Measurements from ENCODE around the gene KLF6.

Gene KLF6

DNA sequence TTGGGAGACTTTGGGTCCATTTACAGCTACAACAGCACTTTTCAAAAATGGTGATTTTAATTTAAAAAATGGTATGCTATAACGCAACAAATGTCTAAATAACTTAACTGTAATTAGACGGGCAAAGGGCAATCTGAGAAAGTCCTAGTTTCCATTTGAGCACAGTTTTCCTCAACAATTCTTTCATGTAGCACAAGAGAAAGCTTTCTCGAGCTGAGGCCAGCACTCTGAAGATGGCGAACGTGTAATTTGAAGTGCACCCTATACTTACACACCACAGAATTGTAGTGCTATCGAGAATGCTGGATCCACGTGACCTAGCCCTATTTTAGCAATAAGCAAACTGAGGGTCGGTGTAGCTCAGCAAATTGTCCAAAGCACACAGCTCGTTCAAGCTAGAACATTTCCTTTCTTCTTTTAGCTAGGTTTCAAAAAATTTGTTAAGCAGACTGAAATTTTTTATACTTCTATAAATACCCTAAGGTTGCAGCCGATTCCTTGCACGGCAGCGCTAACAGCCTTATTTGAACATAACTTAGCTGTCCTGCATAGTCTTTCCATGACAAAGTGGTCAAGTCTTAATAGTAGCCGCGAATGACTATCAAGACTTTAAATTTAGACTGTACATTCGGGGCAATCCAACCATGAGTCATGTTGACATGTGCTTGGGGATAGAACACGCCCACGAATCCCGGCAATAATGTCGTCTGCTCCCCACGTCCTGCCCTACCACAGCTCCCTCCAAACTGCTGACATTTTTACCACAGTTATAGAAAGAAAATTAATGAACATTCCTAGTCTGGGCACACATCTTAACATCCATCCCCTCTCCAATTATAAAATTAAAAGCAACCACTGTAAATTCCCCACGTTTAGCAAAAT, 10.0 kb downstream of the KLF6 start:
- DNase-seq (ENCODE audit: low spot score) = no peak

DNA sequence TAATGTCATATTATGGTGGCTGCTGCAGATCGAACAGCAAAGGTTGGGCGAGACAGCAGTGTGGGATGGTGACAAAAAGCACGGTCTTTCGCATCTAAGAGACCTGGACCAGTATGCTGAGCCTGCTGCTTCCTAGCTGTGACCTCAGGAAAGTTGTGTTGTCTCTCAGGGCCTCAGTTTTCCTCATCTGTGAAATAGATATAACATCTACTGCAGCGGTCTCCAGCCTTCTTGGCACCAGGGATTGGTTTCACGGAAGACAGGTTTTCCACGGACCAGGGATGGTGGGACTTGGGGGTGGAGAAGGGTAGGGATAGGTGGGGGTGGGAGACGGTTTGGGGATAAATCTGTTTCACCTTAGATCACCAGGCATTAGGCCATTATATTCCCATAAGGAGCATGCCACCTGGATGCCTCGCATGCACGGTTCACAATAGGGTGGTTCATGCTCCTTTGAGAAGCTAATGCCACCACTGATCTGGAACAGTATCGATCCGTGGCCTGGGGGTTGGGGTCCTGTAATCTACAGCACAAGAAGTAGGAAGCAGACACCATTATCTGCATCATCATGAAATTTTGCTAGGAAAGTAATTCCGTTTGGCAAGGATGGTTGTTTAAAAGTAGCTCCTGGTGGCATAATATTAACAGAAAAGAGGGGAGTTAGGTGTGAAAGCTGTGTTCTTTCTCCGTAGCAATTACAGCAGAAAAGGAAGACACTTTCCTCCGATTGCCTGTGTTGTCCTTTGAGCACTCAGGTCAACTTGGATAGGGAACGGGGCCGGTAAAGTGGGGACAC, 10.8 kb downstream of the KLF6 start:
- DNase-seq (ENCODE audit: low spot score) = no peak

DNA sequence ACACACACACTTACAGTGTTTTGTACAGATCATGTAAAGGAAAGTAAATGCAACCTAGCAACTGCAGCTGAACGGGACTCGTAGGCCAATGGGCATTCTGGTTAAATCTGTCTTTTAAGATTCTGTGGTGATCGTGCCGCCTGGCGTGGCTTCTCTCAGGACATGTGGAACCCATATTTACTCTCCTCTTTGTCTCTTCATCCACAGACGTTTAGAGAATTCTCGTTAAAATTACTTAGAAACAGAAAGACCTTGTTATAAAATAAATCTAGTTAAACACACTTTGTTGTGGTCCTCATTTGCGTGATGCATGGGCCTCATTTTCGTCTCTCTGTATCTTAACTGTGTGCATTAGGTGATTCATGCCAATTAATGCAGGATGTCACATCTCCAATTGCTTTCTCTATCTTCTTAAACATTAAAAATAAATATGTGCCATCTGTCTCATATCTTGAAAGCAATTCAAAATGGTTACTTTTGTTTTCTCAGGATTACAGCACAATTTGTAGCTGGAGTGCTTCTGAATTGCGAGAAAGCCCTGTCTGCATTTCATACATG, 11.5 kb downstream of the KLF6 start:
- DNase-seq (ENCODE audit: low spot score) = no peak

DNA sequence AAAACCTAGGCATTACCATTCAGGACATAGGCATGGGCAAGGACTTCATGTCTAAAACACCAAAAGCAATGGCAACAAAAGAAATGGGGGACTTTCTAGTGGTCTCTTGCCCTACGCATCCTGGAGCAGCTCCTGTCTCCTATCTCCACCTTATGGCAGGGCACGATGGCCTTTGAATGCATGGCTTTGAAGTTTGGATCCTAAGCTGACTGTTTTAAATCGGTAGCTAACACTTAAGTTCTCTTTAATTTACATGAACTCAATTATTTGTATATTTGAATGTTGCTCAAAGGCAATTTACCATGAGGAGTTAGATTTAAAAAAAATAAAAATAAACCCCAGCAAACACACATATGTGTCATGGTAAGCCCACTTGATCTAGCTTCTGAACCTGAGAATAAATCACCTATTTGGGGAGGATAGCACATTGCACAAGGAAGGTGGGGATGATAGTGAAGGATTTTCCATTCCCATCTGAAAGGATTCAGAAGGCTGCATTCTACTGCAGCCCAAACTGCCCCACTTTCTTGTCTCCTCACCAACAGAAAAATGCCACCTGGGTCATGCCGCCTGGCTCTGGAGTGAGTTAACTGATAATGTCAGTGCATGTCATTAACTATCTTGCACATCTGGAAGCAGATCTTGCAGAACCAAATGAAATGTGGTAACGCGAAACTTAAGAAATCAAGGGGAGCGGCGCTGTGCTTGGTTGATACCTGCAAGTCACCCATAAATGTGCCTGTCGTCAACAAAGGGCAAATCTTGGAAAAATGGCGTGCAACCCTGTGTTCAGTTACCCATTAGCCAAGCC, 12.4 kb downstream of the KLF6 start:
- no peak for DNase-seq (ENCODE audit: low spot score)

DNA sequence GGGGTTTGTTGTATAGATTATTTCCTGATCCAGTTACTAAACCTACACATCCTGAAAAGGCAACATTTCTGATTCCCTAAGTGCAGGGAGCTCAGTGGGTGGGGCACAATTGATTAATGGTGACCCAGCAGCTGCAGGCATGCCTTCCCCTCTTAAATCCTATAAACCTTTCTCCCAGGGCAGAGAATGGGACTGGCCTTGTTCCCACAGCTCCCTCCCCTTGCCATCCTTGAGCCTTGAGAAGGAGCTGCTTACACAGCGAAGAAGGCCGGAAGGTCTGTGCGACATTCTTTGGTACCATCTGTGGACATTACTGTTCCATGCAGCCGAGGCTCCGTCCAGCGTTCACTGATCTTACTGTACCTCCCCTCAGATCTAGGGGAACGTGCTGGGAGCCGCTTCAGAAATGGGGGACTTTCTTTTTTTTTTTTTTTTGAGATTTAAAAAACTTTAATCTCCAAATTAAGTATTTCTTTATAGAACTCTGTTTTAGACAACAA, 14.3 kb downstream of the KLF6 start:
- no peak for DNase-seq (ENCODE audit: low spot score)

DNA sequence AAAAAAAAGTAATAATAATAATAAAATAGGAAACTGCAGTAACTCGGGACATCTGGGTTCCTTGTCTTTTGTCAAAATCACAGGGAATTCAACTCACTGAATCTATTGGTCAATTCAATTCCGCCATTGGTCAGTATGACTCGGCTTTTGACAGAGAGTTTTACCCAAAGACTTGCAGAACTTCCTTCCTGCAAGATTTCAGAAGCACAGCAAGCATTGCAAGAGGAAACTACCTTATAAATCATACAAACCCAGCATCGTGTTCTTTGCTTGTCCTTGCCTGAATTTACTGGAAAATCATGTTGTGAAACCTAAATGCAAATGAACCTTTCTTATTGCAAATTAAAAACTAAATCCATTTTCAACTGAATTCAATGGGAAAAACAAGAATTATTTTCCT, 15.5 kb downstream of the KLF6 start:
- DNase-seq (ENCODE audit: low spot score) = no peak

DNA sequence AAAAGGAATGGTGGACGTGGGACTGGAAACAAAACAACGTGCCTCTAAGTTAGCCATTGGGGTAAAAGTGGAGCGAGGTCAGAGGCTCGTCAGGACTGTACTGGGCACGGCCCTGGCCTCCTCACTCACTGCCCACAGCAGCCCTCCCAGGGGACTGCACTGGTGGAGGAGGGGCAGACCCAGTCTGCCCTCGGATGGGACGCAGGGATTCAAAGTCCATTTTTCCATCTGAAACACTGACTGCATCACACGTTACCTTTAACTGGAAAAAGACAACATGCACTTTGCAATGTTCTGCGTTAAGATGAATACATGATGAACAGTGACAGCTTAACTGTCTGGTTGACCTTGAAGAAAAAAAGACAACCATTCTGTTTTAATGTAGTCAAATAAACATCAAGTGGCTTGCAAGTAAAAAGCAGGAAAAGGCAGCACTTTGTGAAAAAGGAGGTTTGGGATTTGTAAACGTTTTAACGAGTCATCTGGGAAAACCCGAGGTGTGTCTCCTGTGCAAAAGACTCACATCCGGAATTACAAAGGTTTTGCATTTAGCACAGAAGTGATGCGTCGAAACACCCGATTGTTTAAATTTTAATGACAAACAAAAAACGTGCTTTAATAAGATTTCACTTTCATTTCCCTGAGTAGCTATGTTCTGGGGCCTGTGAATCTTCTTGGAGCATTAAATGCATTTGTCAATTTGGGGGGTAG, 18.8 kb downstream of the KLF6 start:
- no peak for DNase-seq (ENCODE audit: low spot score)

DNA sequence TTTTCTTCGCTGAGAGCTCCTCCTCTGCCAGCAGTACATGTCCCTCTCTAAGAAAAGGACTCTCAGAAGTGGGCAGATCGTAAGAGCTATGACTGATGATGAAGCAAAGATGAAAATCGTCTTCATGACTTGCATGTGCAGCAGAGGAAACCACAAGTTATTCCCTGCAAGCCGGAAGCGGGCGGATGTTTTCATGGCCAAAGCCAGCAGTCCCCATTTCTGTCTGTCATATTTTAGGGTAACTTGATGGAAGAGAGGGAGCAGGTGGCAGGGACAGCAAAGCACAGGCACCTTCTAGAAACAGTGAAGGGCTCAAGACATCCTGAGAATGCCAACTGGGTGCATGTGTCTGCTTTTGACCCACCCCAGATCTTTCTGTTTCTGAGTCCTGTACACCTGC, 19.9 kb downstream of the KLF6 start:
- DNase-seq (ENCODE audit: low spot score) = peak; percentile 18

DNA sequence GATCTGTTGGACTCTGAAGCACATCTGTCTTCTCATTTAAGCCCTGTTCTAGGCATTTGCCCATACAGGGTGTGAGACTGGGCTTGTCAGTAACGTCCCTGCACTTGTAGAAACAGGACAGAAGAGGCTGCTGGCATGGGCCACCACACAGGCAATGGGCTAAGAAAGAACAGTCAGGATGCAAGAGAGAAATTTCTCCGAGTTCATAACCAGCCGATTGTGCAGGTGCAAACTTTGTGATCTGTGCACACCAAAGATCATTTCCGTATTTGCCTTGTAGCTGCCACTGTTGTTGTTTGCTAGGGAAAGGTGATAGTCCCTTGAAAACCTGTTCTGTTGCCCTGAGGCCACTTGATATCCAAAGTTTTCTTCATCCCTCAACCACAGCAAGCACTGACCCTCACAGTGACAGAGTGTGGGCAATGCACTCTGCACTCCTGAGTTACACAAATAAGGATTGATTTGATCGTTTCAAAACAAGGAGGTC, 20.3 kb downstream of the KLF6 start:
- no peak for DNase-seq (ENCODE audit: low spot score)

DNA sequence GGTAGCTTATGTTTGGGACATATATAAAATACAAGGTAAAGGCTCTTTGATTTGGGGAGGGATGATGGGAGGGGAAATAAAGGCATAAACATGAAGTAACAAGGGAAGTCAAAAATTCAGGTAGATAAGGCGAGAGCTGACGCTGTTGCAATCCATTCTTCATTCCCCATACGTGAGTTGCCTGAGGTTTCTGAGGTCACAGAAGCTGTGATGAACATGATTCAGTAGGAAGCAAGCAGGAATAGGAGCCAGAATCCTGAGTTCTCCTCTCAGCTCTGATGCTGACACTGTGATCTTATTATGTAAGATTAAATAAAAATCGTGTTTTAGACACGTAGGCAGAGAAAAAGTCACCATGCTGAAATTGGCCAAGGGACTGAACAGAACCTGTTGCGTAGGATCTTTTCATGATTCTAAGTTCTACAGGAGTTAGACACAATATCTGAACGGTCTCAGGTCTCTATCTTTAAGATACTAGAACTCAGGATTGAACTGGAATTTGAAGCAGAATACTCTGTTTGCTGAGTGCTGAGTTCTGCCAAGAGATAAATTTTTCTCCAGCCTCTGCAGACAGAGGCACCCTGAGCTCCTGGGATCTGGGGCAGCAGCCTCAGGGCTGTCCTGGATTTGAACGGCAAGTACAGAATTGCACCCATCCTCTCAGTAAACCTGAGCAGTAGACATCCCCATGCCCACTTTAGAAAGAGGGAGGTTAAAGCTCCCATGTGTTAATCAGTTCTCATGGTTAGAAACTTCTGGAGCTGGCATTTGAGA, 21.0 kb downstream of the KLF6 start:
- DNase-seq (ENCODE audit: low spot score) = no peak

DNA sequence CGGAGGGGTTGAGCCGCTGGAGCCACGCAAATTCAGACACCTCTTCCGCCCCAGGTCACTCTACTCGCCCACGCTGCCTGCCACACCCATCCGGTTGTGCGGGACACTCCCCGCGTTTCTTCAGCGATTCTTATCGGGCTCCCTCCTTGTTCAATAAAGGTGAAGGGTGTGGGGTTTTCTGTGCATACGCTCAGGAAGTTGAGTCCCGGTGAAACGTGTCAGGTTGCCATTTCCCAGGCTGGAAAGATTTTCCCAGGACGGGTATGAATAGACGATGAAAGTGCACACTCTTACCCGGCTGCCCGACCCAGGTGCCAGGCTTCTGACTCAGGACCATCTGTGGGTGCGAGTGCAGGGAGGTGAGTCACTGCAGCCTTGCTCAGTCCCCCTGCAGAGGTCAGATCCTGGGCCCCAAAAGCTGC, 22.0 kb downstream of the KLF6 start:
- no peak for DNase-seq (ENCODE audit: low spot score)

DNA sequence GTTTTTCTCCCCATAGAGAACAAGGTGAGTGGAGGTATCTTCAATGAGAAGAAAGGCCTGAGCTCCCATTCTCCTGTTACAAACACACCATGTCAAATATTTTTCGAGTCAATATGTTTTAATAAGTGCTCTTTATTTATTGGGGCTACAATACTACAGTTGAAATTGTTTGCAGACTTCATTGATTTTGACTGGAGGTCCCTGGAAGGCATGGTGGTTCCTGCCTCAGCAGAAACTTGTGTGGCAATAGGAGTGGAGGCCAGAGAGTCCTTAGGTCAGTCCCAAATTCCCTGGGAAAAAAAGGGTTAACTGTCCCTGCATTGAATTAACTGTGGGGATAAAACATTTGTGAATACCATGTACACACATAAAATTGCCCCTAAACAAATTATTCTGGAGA, 22.7 kb downstream of the KLF6 start:
- no peak for DNase-seq (ENCODE audit: low spot score)

DNA sequence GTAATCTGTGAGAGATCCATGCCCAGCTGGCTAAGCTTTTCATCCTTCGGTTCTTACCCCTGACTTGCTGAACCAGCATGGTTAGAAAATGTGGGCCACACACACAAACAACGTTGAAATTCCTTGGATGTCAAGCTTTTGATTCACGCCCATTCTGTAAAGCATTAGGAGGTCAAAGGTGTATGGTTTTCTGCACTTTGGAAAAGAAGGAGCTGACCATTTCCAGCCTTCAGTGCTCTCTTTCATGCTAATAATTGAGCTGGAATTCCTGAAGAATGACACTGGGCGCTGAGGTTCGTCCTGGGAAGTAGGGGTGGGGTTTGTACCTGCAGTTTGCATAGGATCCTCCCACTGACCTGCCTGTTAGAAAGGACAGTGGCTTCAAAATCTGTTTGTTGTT, 23.1 kb downstream of the KLF6 start:
- DNase-seq (ENCODE audit: low spot score) = no peak

DNA sequence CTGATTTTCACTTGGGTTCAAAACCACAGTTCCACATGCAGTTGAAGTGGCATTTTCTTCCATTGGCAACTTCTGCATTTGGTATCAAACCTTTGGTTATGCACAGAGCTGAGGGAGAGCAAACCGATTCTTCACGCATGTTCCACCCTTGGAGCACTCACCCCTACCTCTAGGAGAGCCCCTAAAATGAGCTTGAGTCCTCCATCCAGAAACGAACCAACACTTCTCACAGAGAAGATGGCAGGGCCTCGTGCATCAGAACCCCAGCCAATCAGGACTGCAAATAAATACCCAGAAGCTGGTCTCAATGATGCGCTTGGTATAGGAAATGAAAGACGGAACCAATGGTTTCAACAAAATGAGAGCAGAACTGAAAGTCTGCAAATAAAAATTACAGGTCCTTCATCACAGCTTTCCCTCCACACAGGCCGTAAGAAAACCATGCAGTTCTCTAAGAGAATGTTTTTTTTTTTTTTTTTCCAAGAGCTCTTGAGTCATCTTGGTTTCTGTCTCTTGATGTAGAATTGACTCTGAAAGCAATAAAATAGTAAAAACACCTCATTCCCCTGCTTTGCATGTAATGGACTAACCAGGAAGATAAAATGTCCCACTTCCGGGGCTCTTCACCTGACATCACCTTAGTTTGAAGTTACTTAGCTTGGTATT, 23.9 kb downstream of the KLF6 start:
- DNase-seq (ENCODE audit: low spot score) = no peak

DNA sequence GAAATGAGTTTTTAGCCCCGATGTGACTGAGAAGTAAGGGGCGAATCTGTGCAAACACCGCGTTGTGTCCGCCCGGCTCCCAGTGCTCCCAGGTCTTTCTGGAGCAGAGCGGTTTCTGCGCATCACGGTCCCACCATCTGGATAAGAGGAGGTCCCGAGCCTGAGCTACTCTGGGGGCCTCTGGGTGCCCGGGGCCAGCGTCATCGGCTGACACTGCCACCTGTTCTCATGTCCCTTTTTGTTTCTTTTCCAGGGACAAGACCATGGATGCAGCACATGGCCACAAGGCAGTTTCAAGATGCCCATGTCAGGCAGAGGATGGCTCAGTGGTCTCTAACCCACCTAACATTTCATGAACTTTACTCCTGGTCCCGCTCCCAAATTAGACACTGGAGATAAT, 24.9 kb downstream of the KLF6 start:
- DNase-seq (ENCODE audit: low spot score) = no peak

DNA sequence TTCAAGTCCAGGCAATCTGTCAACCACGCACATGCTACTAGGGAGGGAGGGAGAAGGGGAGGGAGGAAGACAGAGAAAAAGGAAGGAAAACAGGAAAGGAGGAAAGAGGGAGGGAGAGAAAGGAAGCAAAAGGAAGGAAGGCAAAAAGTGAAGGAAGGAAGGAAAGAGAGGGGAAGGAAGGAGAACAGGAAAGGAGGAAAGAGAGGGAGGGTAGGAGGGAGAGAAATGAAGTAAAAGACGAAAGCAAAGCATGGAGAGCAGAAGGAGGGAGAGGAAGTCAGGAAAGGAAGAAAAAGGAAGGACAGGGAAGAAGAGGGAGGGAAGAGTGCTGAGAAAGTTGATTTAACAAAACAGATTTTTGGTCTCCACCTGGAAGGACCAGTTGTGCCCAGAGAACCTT, 25.6 kb downstream of the KLF6 start:
- DNase-seq (ENCODE audit: low spot score) = no peak

DNA sequence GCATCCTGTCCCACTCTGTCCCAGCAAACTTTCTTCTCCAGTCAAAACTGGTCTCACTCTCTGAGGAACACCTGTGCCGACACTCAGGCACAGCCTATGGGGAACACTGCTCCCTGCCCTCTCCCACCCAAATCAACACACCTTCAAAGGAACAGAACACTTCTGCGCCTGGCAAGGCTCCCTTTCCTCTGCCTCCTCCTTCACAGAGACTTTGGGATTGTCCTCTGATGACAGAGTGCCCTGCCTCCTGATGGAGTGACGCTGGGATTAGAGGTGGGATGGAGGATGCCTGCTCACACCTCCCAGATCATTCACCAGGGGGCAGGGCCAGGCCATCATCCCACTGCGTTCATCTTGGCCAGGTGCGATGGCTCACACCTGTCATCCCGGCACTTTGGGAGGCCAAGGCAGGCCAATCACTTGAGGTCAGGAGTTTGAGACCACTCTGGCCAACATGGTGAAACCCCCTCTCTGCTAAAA, 26.5 kb downstream of the KLF6 start:
- no peak for DNase-seq (ENCODE audit: low spot score)

DNA sequence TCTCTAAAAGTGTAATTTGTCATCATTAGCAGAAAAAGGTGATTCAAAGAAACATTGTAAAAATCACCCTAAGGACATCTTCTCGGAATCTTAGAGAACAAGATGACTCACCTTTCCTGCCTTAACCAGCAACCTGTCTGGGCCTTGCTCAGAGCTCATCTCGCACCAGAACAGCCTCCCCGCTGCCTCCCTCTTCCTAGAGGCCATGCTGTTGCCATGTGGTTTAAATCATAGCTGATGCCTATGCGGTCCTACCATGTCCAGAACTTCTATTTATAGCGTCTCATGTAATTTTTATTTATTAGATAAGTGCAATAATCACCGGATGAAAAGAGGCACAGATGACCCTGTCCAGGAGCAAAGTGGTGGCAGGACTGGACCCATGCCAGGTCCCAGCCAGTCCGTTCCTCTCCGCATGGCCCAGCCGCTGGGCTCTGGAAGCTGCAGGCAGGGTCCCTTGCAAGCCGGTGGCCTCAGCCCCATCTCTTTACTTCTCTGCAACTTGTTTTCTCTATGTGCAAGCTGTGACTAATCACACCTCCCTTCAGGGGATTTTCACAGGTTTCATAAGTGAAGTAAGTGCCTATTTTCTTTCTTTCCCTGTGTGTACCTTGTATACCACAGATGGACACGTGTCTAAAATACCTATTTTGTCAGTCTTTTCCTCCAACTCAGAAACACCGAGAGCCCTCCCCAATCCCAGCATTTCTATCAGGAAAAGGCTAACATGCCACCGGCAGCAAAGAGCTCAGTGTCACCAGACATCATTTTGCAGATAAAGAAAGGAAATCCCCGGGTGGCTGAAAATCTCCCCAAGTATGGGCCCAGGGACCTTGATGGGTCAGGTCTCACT, 27.1 kb downstream of the KLF6 start:
- no peak for DNase-seq (ENCODE audit: low spot score)

DNA sequence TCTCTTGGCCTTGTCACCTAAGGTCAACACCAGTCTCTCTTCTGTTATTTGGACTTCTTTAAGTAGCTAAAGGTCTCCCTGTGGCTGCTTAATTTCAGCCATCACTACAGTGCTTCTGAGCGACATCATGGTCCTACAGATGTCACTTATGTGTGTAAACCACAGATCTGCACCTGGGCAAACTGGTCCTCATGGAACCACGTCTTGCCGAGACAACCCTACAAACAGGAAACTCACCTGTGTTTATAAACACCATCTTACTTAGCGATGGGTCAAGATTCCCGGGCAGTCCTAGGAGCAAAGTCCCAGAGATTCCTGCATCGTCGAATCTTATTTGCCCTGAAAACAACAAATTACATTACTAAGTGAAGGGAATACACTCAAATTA, 27.8 kb downstream of the KLF6 start:
- no peak for DNase-seq (ENCODE audit: low spot score)

Measured in hematopoietic multipotent progenitor cell treated with erythropoietin and hydrocortisone succinate and interleukin-3 and kit ligand, for 15 days (in vitro differentiated cells).